H9 (cell line): ENCODE results near the gene HEATR5B. TPM values are rescaled to one million over a fixed set of nuclear protein-coding genes. Genes with fewer than 3 reads are reported as not detected.

Experiments used
- DNase-seq: peaks from one replicate; pipeline ENCODE4 v3.0.0-alpha.2; 2017
- H2AFZ ChIP-seq: one replicate; pipeline ENCODE4 v1.6.1; 2013; ENCODE audit warnings: mild to moderate bottlenecking, low read length, control low read depth, moderate library complexity
- H2AK5ac ChIP-seq: 2 replicates; pipeline ENCODE4 v1.6.1; 2013; ENCODE audit warnings: low read length, control low read depth, mixed read lengths; ENCODE audit not compliant: insufficient read length
- H2BK120ac ChIP-seq: one replicate; pipeline ENCODE4 v1.6.1; 2013; ENCODE audit warnings: low read depth, mild to moderate bottlenecking, low read length, control low read depth, inconsistent platforms; ENCODE audit not compliant: poor library complexity, severe bottlenecking
- H2BK12ac ChIP-seq: 2 replicates; pipeline ENCODE4 v1.6.1; 2013; ENCODE audit warnings: low read length, control low read depth, mixed read lengths, low read depth; ENCODE audit not compliant: insufficient read length
- H2BK15ac ChIP-seq: 2 replicates; pipeline ENCODE4 v1.6.1; 2013; ENCODE audit warnings: low read depth, low read length, control low read depth
- H2BK20ac ChIP-seq: one replicate; pipeline ENCODE4 v1.6.1; 2013; ENCODE audit warnings: low read depth, mild to moderate bottlenecking, low read length, control low read depth, inconsistent platforms; ENCODE audit not compliant: poor library complexity, severe bottlenecking
- H2BK5ac ChIP-seq: 2 replicates; pipeline ENCODE4 v1.6.1; 2013; ENCODE audit warnings: low read length, control low read depth, mixed read lengths; ENCODE audit not compliant: insufficient read length
- H3K14ac ChIP-seq: 2 replicates; pipeline ENCODE4 v1.6.1; 2013; ENCODE audit warnings: low read length, control low read depth; ENCODE audit not compliant: insufficient read depth
- H3K18ac ChIP-seq: 2 replicates; pipeline ENCODE4 v1.6.1; 2013; ENCODE audit warnings: low read depth, mild to moderate bottlenecking, mixed read lengths, low read length, control low read depth; ENCODE audit not compliant: insufficient read length
- H3K23ac ChIP-seq: 2 replicates; pipeline ENCODE4 v1.6.1; 2013; ENCODE audit warnings: low read length, control low read depth, mixed read lengths, low read depth; ENCODE audit not compliant: insufficient read length
- H3K23me2 ChIP-seq: 2 replicates; pipeline ENCODE4 v1.6.1; 2013; ENCODE audit warnings: low read depth, mild to moderate bottlenecking, mixed read lengths, low read length, control low read depth; ENCODE audit not compliant: insufficient read length, poor library complexity, severe bottlenecking
- H3K27ac ChIP-seq: 2 replicates; pipeline ENCODE4 v1.5.1; 2013; ENCODE audit warnings: low read length, control low read depth, mixed read lengths, low read depth; ENCODE audit not compliant: insufficient read length
- H3K27me3 ChIP-seq: 2 replicates; pipeline ENCODE4 v1.6.1; 2013; ENCODE audit warnings: low read length, control low read depth, inconsistent platforms; ENCODE audit not compliant: insufficient read depth
- H3K4ac ChIP-seq: 2 replicates; pipeline ENCODE4 v1.6.1; 2013; ENCODE audit warnings: low read depth, mild to moderate bottlenecking, control low read depth, inconsistent platforms, low read length, moderate library complexity
- H3K4me1 ChIP-seq: 2 replicates; pipeline ENCODE4 v1.6.1; 2013; ENCODE audit warnings: low read length, control low read depth, inconsistent platforms; ENCODE audit not compliant: insufficient read depth
- H3K4me2 ChIP-seq: 2 replicates; pipeline ENCODE4 v1.6.1; 2013; ENCODE audit warnings: low read length, control low read depth, mixed read lengths; ENCODE audit not compliant: insufficient read length, insufficient read depth
- H3K56ac ChIP-seq: 2 replicates; pipeline ENCODE4 v1.6.1; 2013; ENCODE audit warnings: low read depth, mild to moderate bottlenecking, mixed read lengths, low read length, control low read depth; ENCODE audit not compliant: insufficient read length
- H3K79me1 ChIP-seq: 2 replicates; pipeline ENCODE4 v1.6.1; 2013; ENCODE audit warnings: low read depth, mild to moderate bottlenecking, moderate library complexity, low read length, control low read depth, inconsistent platforms; ENCODE audit not compliant: insufficient read depth, poor library complexity, severe bottlenecking
- H3K79me2 ChIP-seq: 2 replicates; pipeline ENCODE4 v1.6.1; 2013; ENCODE audit warnings: low read length, control low read depth, inconsistent platforms; ENCODE audit not compliant: insufficient read depth
- H3K9ac ChIP-seq: 2 replicates; pipeline ENCODE4 v1.6.1; 2013; ENCODE audit warnings: low read length, control low read depth, mixed read lengths; ENCODE audit not compliant: insufficient read length; ENCODE audit errors: extremely low read depth
- H3K9me3 ChIP-seq: one replicate; pipeline ENCODE4 v1.6.1; 2013; ENCODE audit warnings: low read depth, low read length, inconsistent platforms; ENCODE audit not compliant: control insufficient read depth
- H3T11ph ChIP-seq: one replicate; pipeline ENCODE4 v1.6.1; 2013; ENCODE audit warnings: mild to moderate bottlenecking, low read length, control low read depth, inconsistent platforms
- H4K20me1 ChIP-seq: one replicate; pipeline ENCODE4 v1.6.1; 2013; ENCODE audit not compliant: control insufficient read depth, insufficient read length, insufficient read depth
- H4K5ac ChIP-seq: 2 replicates; pipeline ENCODE4 v1.6.1; 2013; ENCODE audit warnings: low read depth, mild to moderate bottlenecking, mixed read lengths, low read length, control low read depth; ENCODE audit not compliant: insufficient read length
- H4K8ac ChIP-seq: replicated peaks from 2 replicates; pipeline ENCODE4 v1.6.1; 2013; ENCODE audit warnings: low read length, control low read depth, mixed read lengths, low read depth; ENCODE audit not compliant: insufficient read length
- H4K91ac ChIP-seq: 2 replicates; pipeline ENCODE4 v1.6.1; 2013; ENCODE audit warnings: low read depth, mild to moderate bottlenecking, moderate library complexity, mixed read lengths, low read length, control low read depth; ENCODE audit not compliant: insufficient read length
- H3K27ac Mint-ChIP-seq, 3 experiments: 2 replicates in 2 of 3; 3 replicates in 1 of 3; pipeline ENCODE4 v1.8.0; 2020 to 2021; ENCODE audit warnings: mixed read lengths in 3 of 3, mild to moderate bottlenecking in 1 of 3, moderate library complexity in 1 of 3
- H3K27me3 Mint-ChIP-seq: 2 replicates; pipeline ENCODE4 v1.8.0; 2021; ENCODE audit warnings: low read depth, mild to moderate bottlenecking, moderate library complexity, mixed read lengths
- H3K36me3 Mint-ChIP-seq, 3 experiments: 2 replicates in 2 of 3; 3 replicates in 1 of 3; pipeline ENCODE4 v1.8.0; 2020 to 2021; ENCODE audit warnings: low read depth in 3 of 3, mixed read lengths in 3 of 3; ENCODE audit not compliant: insufficient read depth in 1 of 3
- H3K4me1 Mint-ChIP-seq, 2 experiments: 2 replicates each; pipeline ENCODE4 v1.8.0; 2020; ENCODE audit warnings: mixed read lengths in 2 of 2
- H3K4me3 Mint-ChIP-seq, 2 experiments: 2 replicates in 1 of 2; 3 replicates in 1 of 2; pipeline ENCODE4 v1.8.0; 2020 to 2021; ENCODE audit warnings: mild to moderate bottlenecking in 2 of 2, mixed read lengths in 2 of 2, moderate library complexity in 1 of 2
- H3K9me3 Mint-ChIP-seq, 2 experiments: 2 replicates in 1 of 2; 3 replicates in 1 of 2; pipeline ENCODE4 v1.8.0; 2020; ENCODE audit warnings: mild to moderate bottlenecking in 2 of 2, mixed read lengths in 2 of 2, moderate library complexity in 1 of 2
- CTCF ChIP-seq: fragments of 200-600 bp; sonication (generic); conservative IDR thresholded peaks from 3 replicates; pipeline ENCODE4 v1.8.0; 2021; ENCODE audit warnings: antibody characterized with exemption, mild to moderate bottlenecking
- WGBS: extraction: QIAGEN DNeasy Blood & Tissue Kit; methylation state at CpG from one replicate; pipeline ENCODE4 v1.1.7; 2013; ENCODE audit warnings: missing lambda C conversion rate, low lambda C conversion rate, mixed read lengths; ENCODE audit not compliant: insufficient read length; ENCODE audit errors: extremely low coverage; 5-methylcytosine and 5-hydroxymethylcytosine counted together
- total RNA-seq: library from RNA; stranded (reverse); gene quantifications from 2 replicates; pipeline ENCODE4 v1.2.1, GENCODE V29; 2021

Gene HEATR5B
- total RNA-seq, 1 experiment from 2014 or later, result 14.0 TPM

- Mint-ChIP-seq H3K9me3 (no peaks in the 10 kb centered on the region), H3K36me3 (peaks cover 0 to 42% (median 10%) of the 10 kb centered on the region in 3 experiments; a peak in 6 of 7 replicates), H3K27ac (peak overlapping the region in 1 of 3 experiments; percentile 31; a peak in 1 of 7 replicates), H3K4me1 (no peaks in the 10 kb centered on the region), H3K4me3 (no peak overlapping the region), H3K27me3 (no peaks in the 10 kb centered on the region)
- H3K18ac ChIP-seq, result no peak overlapping the region
- H4K5ac ChIP-seq, result no peak overlapping the region
- no peak overlapping the region for H2BK12ac ChIP-seq
- WGBS, result no CpG with 5 or more reads among the region's 5 CpGs
- H2BK20ac ChIP-seq, result no peak overlapping the region
- no peak overlapping the region for H3K23ac ChIP-seq
- no peak overlapping the region for H3K4me2 ChIP-seq
- no peak overlapping the region for H3T11ph ChIP-seq
- no peak for DNase-seq
- H2BK5ac ChIP-seq, result no peak overlapping the region
- H3K79me1 ChIP-seq, result no peaks in the 10 kb centered on the region
- H4K20me1 ChIP-seq, result no peaks in the 10 kb centered on the region
- no peaks in the 10 kb centered on the region for H3K27me3 ChIP-seq
- H3K4me1 ChIP-seq, result no peaks in the 10 kb centered on the region
- no peak overlapping the region for H3K14ac ChIP-seq
- H4K8ac ChIP-seq, result no peak overlapping the region
- no peak overlapping the region for H4K91ac ChIP-seq
- no peaks in the 10 kb centered on the region for H3K23me2 ChIP-seq
- H2BK120ac ChIP-seq, result no peak overlapping the region
- H2AFZ ChIP-seq, result no peak overlapping the region
- no peak overlapping the region for H3K56ac ChIP-seq
- H3K27ac ChIP-seq, result no peak overlapping the region
- no peak for TF ChIP-seq CTCF
- H3K9ac ChIP-seq, result no peak overlapping the region
- H2AK5ac ChIP-seq, result no peak overlapping the region
- H3K9me3 ChIP-seq, result no peaks in the 10 kb centered on the region
- no peak overlapping the region for H2BK15ac ChIP-seq
- H3K4ac ChIP-seq, result no peak overlapping the region
- H3K79me2 ChIP-seq, result no peaks in the 10 kb centered on the region
These were observed 22.4 kb downstream of the HEATR5B start for GRCh38 chr2:37061776-37062175.
